Ovary (tissue), 3 donors: ENCODE data around the gene ARHGEF7.

ENCODE experiments used
- EP300 ChIP-seq: sonication (generic); formaldehyde crosslinking; IDR thresholded peaks from one replicate; pipeline ENCODE4 v1.6.1; 2017; ENCODE audit warnings: antibody characterized with exemption
- POLR2A ChIP-seq: fragments of 450-650 bp; IDR thresholded peaks from one replicate; pipeline ENCODE4 v1.6.1; 2017; ENCODE audit warnings: antibody characterized with exemption, mild to moderate bottlenecking, moderate library complexity
- TF ChIP-seq, protein P1 (sequence below), 3 donors: fragments of 450-650 bp in 2 of 3; fragments of 200-600 bp in 1 of 3; IDR thresholded peaks; one replicate each; pipeline versions ENCODE4 v1.5.1 to v1.8.0; 2016 to 2022; ENCODE audit warnings: antibody characterized with exemption in 3 of 3, mild to moderate bottlenecking in 1 of 3
- donor health status: DM: no; HTN: no; CAD: no.

DNA sequence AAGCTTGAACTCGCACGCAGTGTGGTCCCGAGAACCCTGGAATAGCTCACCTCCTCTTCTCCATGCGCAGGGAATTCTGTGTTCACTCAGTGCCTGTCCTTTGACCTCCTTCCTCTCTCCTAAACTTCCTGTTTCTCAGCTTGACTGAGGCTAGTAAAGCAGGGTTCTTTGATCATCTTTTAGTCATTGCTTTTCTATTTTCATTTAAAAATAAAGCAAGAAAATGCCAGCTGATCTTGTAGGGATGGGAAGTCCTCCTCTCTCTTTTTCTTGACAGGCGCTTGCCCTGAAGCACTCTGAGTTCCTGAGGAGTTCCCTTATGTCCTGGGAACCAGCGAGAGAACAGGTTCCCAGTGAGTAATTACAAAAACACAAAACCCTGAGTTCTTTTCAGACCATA, 62.8 kb downstream of the ARHGEF7 start:
- TF ChIP-seq, protein P1, sequence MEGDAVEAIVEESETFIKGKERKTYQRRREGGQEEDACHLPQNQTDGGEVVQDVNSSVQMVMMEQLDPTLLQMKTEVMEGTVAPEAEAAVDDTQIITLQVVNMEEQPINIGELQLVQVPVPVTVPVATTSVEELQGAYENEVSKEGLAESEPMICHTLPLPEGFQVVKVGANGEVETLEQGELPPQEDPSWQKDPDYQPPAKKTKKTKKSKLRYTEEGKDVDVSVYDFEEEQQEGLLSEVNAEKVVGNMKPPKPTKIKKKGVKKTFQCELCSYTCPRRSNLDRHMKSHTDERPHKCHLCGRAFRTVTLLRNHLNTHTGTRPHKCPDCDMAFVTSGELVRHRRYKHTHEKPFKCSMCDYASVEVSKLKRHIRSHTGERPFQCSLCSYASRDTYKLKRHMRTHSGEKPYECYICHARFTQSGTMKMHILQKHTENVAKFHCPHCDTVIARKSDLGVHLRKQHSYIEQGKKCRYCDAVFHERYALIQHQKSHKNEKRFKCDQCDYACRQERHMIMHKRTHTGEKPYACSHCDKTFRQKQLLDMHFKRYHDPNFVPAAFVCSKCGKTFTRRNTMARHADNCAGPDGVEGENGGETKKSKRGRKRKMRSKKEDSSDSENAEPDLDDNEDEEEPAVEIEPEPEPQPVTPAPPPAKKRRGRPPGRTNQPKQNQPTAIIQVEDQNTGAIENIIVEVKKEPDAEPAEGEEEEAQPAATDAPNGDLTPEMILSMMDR (IDR thresholded peaks at IDR 0.05), result no peak
- no peak for TF ChIP-seq POLR2A
- TF ChIP-seq EP300, result no peak
